T-helper 17 cell (primary cell): ENCODE results near the gene OPN4. TPM values are rescaled to one million over a fixed set of nuclear protein-coding genes. Genes with fewer than 3 reads are reported as not detected.

Experiments
- ATAC-seq: fragments of 150-1000 bp; cut with Tn5 transposase; 2 replicates; pipeline ENCODE4 v1.10.0; 2021; ENCODE audit warnings: mild to moderate bottlenecking, moderate library complexity
- DNase-seq, 3 donors: peaks; one replicate each; pipeline versions ENCODE4 v3.0.0 to v3.0.0-alpha.2; 2020 to 2021
- H3K9me3 ChIP-seq: one replicate; pipeline ENCODE4 v1.7.0; 2013; ENCODE audit warnings: low read length, mild to moderate bottlenecking; ENCODE audit not compliant: control insufficient read depth, poor library complexity, severe bottlenecking
- H3K27ac Mint-ChIP-seq: one replicate; pipeline ENCODE4 v1.8.0; 2022; ENCODE audit warnings: mild to moderate bottlenecking, moderate library complexity, mixed read lengths
- H3K27me3 Mint-ChIP-seq: one replicate; pipeline ENCODE4 v1.8.0; 2022; ENCODE audit warnings: mixed read lengths
- H3K36me3 Mint-ChIP-seq: one replicate; pipeline ENCODE4 v1.8.0; 2022; ENCODE audit warnings: low read depth, mixed read lengths
- H3K4me1 Mint-ChIP-seq: one replicate; pipeline ENCODE4 v1.8.0; 2022; ENCODE audit warnings: mild to moderate bottlenecking, mixed read lengths
- H3K4me3 Mint-ChIP-seq: one replicate; pipeline ENCODE4 v1.8.0; 2022; ENCODE audit warnings: mild to moderate bottlenecking, moderate library complexity, mixed read lengths
- total RNA-seq, 4 donors: library from RNA in 2 of 4; stranded (reverse) in 2 of 4; gene quantifications; one replicate each; pipeline ENCODE4 v1.2.3 and lab custom pipeline; 2022 to 2026

OPN4 gene
- total RNA-seq, 2 donors from 2014 or later, result not detected

GRCh38 chr10:86684331-86685097 lies 30.2 kb downstream of the OPN4 start:
- no peaks in the 10 kb centered on the region for H3K9me3 ChIP-seq
- peaks cover 7% of the 10 kb centered on the region for H3K4me1 Mint-ChIP-seq
- no peak for ATAC-seq
- H3K27ac Mint-ChIP-seq, result no peak overlapping the region
- H3K4me3 Mint-ChIP-seq, result no peak overlapping the region
- H3K27me3 Mint-ChIP-seq, result peaks cover 22% of the 10 kb centered on the region
- no peak for DNase-seq
- no peaks in the 10 kb centered on the region for H3K36me3 Mint-ChIP-seq

GRCh38 chr10:86685416-86685815 lies 31.1 kb downstream of the OPN4 start:
- Mint-ChIP-seq H3K27me3 (peaks cover 22% of the 10 kb centered on the region), H3K4me1 (peaks cover 7% of the 10 kb centered on the region), H3K36me3 (no peaks in the 10 kb centered on the region), H3K4me3 (no peak overlapping the region), H3K27ac (no peak overlapping the region)
- DNase-seq, result no peak
- ATAC-seq, result no peak
- no peaks in the 10 kb centered on the region for H3K9me3 ChIP-seq

- H3K36me3 Mint-ChIP-seq, result no peaks in the 10 kb centered on the region
- no peak overlapping the region for H3K4me3 Mint-ChIP-seq
- DNase-seq, result no peak
- H3K27ac Mint-ChIP-seq, result no peak overlapping the region
- no peak for ATAC-seq
- no peaks in the 10 kb centered on the region for H3K9me3 ChIP-seq
- H3K4me1 Mint-ChIP-seq, result peaks cover 7% of the 10 kb centered on the region
- H3K27me3 Mint-ChIP-seq, result peaks cover 22% of the 10 kb centered on the region
Measured at GRCh38 chr10:86685893-86686632, 31.7 kb downstream of the OPN4 start.

GRCh38 chr10:86686972-86687371 lies 32.6 kb downstream of the OPN4 start:
- H3K4me1 Mint-ChIP-seq, result peaks cover 7% of the 10 kb centered on the region
- no peak for ATAC-seq
- no peak for DNase-seq
- no peaks in the 10 kb centered on the region for H3K36me3 Mint-ChIP-seq
- H3K4me3 Mint-ChIP-seq, result no peak overlapping the region
- no peak overlapping the region for H3K27ac Mint-ChIP-seq
- H3K27me3 Mint-ChIP-seq, result peaks cover 18% of the 10 kb centered on the region
- no peaks in the 10 kb centered on the region for H3K9me3 ChIP-seq

- Mint-ChIP-seq H3K36me3 (no peaks in the 10 kb centered on the region), H3K27me3 (peaks cover 15% of the 10 kb centered on the region), H3K4me3 (no peak overlapping the region), H3K4me1 (peaks cover 7% of the 10 kb centered on the region), H3K27ac (peak overlapping the region; percentile 41)
- DNase-seq (no peak), ATAC-seq (no peak)
- H3K9me3 ChIP-seq, result no peaks in the 10 kb centered on the region
Measured at GRCh38 chr10:86687750-86688149, 33.4 kb downstream of the OPN4 start.

- DNase-seq, result peak in 2 of 3 donors; percentile 27 to 40
- no peaks in the 10 kb centered on the region for H3K9me3 ChIP-seq
- Mint-ChIP-seq H3K36me3 (no peaks in the 10 kb centered on the region), H3K27ac (peak overlapping the region; percentile 41), H3K27me3 (peaks cover 9% of the 10 kb centered on the region), H3K4me1 (peaks cover 7% of the 10 kb centered on the region), H3K4me3 (no peak overlapping the region)
- peak; percentile 89 for ATAC-seq
Measured at GRCh38 chr10:86688398-86688921, 34.1 kb downstream of the OPN4 start.

- Mint-ChIP-seq H3K4me3 (no peak overlapping the region), H3K27ac (no peak overlapping the region), H3K36me3 (no peaks in the 10 kb centered on the region), H3K27me3 (peaks cover 6% of the 10 kb centered on the region), H3K4me1 (peaks cover 12% of the 10 kb centered on the region)
- no peaks in the 10 kb centered on the region for H3K9me3 ChIP-seq
- no peak for DNase-seq
- no peak for ATAC-seq
Measured at GRCh38 chr10:86689146-86689545, 34.8 kb downstream of the OPN4 start.

- no peaks in the 10 kb centered on the region for H3K36me3 Mint-ChIP-seq
- ATAC-seq, result no peak
- DNase-seq, result no peak
Measured at GRCh38 chr10:86690231-86690630, 35.9 kb downstream of the OPN4 start.

GRCh38 chr10:86690657-86691084 lies 36.3 kb downstream of the OPN4 start:
- Mint-ChIP-seq H3K27ac (no peak overlapping the region), H3K4me1 (peaks cover 12% of the 10 kb centered on the region), H3K4me3 (no peak overlapping the region), H3K36me3 (no peaks in the 10 kb centered on the region), H3K27me3 (peaks cover 2% of the 10 kb centered on the region)
- H3K9me3 ChIP-seq, result no peaks in the 10 kb centered on the region
- DNase-seq, result no peak
- ATAC-seq, result no peak

More at GRCh38 chr10:86690231-86690630, 35.9 kb downstream of the OPN4 start:
- Mint-ChIP-seq H3K27ac (no peak overlapping the region), H3K4me1 (peaks cover 12% of the 10 kb centered on the region), H3K4me3 (no peak overlapping the region), H3K27me3 (peaks cover 6% of the 10 kb centered on the region)
- no peaks in the 10 kb centered on the region for H3K9me3 ChIP-seq

GRCh38 chr10:86691333-86692022 lies 37.1 kb downstream of the OPN4 start:
- Mint-ChIP-seq H3K27ac (no peak overlapping the region), H3K27me3 (no peaks in the 10 kb centered on the region), H3K4me1 (peaks cover 12% of the 10 kb centered on the region), H3K4me3 (no peak overlapping the region), H3K36me3 (no peaks in the 10 kb centered on the region)
- DNase-seq (no peak), ATAC-seq (no peak)
- no peaks in the 10 kb centered on the region for H3K9me3 ChIP-seq

GRCh38 chr10:86692023-86692514 lies 37.7 kb downstream of the OPN4 start:
- no peaks in the 10 kb centered on the region for H3K9me3 ChIP-seq
- Mint-ChIP-seq H3K4me3 (no peak overlapping the region), H3K36me3 (no peaks in the 10 kb centered on the region), H3K27me3 (no peaks in the 10 kb centered on the region), H3K27ac (no peak overlapping the region), H3K4me1 (peaks cover 12% of the 10 kb centered on the region)
- DNase-seq (no peak), ATAC-seq (no peak)

- Mint-ChIP-seq H3K36me3 (no peaks in the 10 kb centered on the region), H3K4me1 (peaks cover 12% of the 10 kb centered on the region), H3K27ac (no peak overlapping the region), H3K27me3 (no peaks in the 10 kb centered on the region), H3K4me3 (no peak overlapping the region)
- ATAC-seq, result no peak
- H3K9me3 ChIP-seq, result no peaks in the 10 kb centered on the region
- DNase-seq, result no peak
Measured at GRCh38 chr10:86692664-86693063, 38.3 kb downstream of the OPN4 start.

- ATAC-seq (no peak), DNase-seq (no peak)
- no peak overlapping the region for H3K4me3 Mint-ChIP-seq
- H3K27me3 Mint-ChIP-seq, result no peaks in the 10 kb centered on the region
- no peak overlapping the region for H3K27ac Mint-ChIP-seq
- H3K9me3 ChIP-seq, result no peaks in the 10 kb centered on the region
- peaks cover 12% of the 10 kb centered on the region for H3K4me1 Mint-ChIP-seq
- no peaks in the 10 kb centered on the region for H3K36me3 Mint-ChIP-seq
Measured at GRCh38 chr10:86693275-86693674, 38.9 kb downstream of the OPN4 start.
